ENCODE results near the gene RNF208. TPM values are rescaled to one million over a fixed set of nuclear protein-coding genes. Genes with fewer than 3 reads are reported as not detected.

The RNF208 gene
- total and polyA plus RNA-seq, 9 of the 15 experiments (the other 6 are each of a cell fraction or from before 2014, with no cell fraction given): 0.15 to 6.9 (median 0.50) TPM; not detected in 2

DNA sequence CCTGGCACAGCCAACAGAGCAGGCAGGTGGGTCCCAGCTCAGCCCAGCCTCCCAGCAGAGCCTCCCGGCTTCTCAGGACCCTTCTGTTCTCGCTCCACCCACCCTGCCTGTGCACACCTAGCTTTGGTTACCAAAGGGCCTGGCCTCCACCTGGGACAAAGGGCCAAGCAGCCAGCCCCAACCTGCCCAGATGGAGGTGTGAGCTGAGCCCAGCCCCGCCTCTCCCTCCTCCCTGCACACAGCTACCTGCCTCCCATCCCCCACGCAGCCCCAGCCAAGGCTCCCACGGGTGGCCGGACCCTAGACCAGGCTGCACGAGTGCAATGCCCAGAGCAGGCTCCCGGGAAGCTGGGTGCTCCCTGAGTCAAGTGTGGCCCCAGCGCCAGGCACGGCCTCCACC, 27.1 kb downstream of the RNF208 start:
- peak overlapping the region in 1 of 2 experiments; percentile 57; a peak in 1 of 4 replicates for H3K9ac ChIP-seq (ENCODE audit: insufficient read depth in 1 of 2, low read depth in 2 of 2, low read length in 2 of 2)
- 78% methylated on average over 6 of the region's 10 CpGs for WGBS (ENCODE audit: insufficient coverage, low coverage, missing lambda C conversion rate)
- H3K9me1 ChIP-seq (ENCODE audit: control insufficient read depth, insufficient read depth, low read length): no peaks in the 10 kb centered on the region
- TF ChIP-seq FOXJ2 (tag; IDR thresholded peaks at IDR 0.05) (no peak), ZNF263 (CRISPR knock-in tag; IDR thresholded peaks at IDR 0.05; ENCODE audit: borderline replicate concordance) (peak; percentile 33; the same call in 1 of the 2 replicates)
- H3K4me1 ChIP-seq (replicated peaks in 1 of 2; ENCODE audit: control insufficient read depth in 2 of 2, insufficient read depth in 2 of 2, low read length in 2 of 2): peaks cover 17 to 98% of the 10 kb centered on the region in 2 experiments
- no peaks in the 10 kb centered on the region for H3K9me3 ChIP-seq (replicated peaks; ENCODE audit: control insufficient read depth, insufficient read depth, low read depth, low read length)
- in situ Hi-C loops (cut with MboI) (no loop called here), intact Hi-C loops (cut with micrococcal nuclease) (no loop called here)
- FAIRE-seq (no peak), DNase-seq (ENCODE audit: extremely low read depth in 1 of 4, low spot score in 3 of 4) (no peak), ATAC-seq (no peak)
- H3K27me3 ChIP-seq (ENCODE audit: control insufficient read depth in 2 of 2, insufficient read depth in 2 of 2, low read length in 2 of 2): no peaks in the 10 kb centered on the region
- POLR2A ChIA-PET: interaction anchor here (0.6 to 1.6 kb wide), 6 partner anchors 10 to 128 kb away, joined by 3 to 9 read pairs (median 6); partner anchors contain the start of genes RNF208 and TUBB4B
- peaks cover 5% of the 10 kb centered on the region for H4K20me1 ChIP-seq (replicated peaks; ENCODE audit: control insufficient read depth, insufficient read depth, low read length)
- H3K4me2 ChIP-seq (ENCODE audit: insufficient read depth, low read length): no peak overlapping the region
- no peak overlapping the region for H3K4me3 ChIP-seq
- H3K79me2 ChIP-seq (ENCODE audit: control insufficient read depth, insufficient read depth, low read length): peaks cover 49% of the 10 kb centered on the region
- BruUV-seq (replicated peaks): no TSS peak
- CTCF ChIA-PET (ENCODE audit: low intra/inter-chr PET ratio): no interaction called here
- no peak overlapping the region for H2AFZ ChIP-seq (ENCODE audit: low read depth, low read length)
- H3K36me3 ChIP-seq (ENCODE audit: control insufficient read depth, insufficient read depth, low read length): peaks cover 35% of the 10 kb centered on the region; the same call in 1 of the 3 replicates
- H3K27ac ChIP-seq (ENCODE audit: extremely low read depth, low read depth, low read length): no peak overlapping the region

GRCh38 chr9:137194388-137194787, 27.7 kb downstream of the RNF208 start:
- Histone ChIP-seq H3K4me2 (ENCODE audit: insufficient read depth, low read length) (no peak overlapping the region), H3K9me3 (replicated peaks; ENCODE audit: control insufficient read depth, insufficient read depth, low read depth, low read length) (no peaks in the 10 kb centered on the region), H3K9me1 (ENCODE audit: control insufficient read depth, insufficient read depth, low read length) (no peaks in the 10 kb centered on the region), H3K36me3 (ENCODE audit: control insufficient read depth, insufficient read depth, low read length) (peaks cover 38% of the 10 kb centered on the region; the same call in 1 of the 3 replicates), H3K79me2 (ENCODE audit: control insufficient read depth, insufficient read depth, low read length) (peaks cover 49% of the 10 kb centered on the region), H3K27me3 (ENCODE audit: control insufficient read depth in 2 of 2, insufficient read depth in 2 of 2, low read length in 2 of 2) (no peaks in the 10 kb centered on the region), H3K4me3 (no peak overlapping the region), H3K27ac (ENCODE audit: extremely low read depth, low read depth, low read length) (no peak overlapping the region), H3K9ac (ENCODE audit: insufficient read depth in 1 of 2, low read depth in 2 of 2, low read length in 2 of 2) (peak overlapping the region in 1 of 2 experiments; percentile 81; a peak in 2 of 4 replicates), H3K4me1 (replicated peaks in 1 of 2; ENCODE audit: control insufficient read depth in 2 of 2, insufficient read depth in 2 of 2, low read length in 2 of 2) (peaks cover 18 to 98% of the 10 kb centered on the region in 2 experiments), H2AFZ (ENCODE audit: low read depth, low read length) (no peak overlapping the region), H4K20me1 (replicated peaks; ENCODE audit: control insufficient read depth, insufficient read depth, low read length) (peaks cover 5% of the 10 kb centered on the region)
- ChIA-PET POLR2A (interaction anchor here (0.6 to 1.6 kb wide), 5 partner anchors 10 to 128 kb away, joined by 3 to 9 read pairs (median 7); partner anchors contain the start of genes RNF208 and TUBB4B), CTCF (ENCODE audit: low intra/inter-chr PET ratio) (no interaction called here)
- TF ChIP-seq JUND (IDR thresholded peaks at IDR 0.05; ENCODE audit: borderline replicate concordance, low read depth, low read length) (no peak), JUND (tag; IDR thresholded peaks at IDR 0.05; ENCODE audit: borderline replicate concordance, low read depth, low read length) (no peak), PCBP1 (IDR thresholded peaks at IDR 0.05; ENCODE audit: low read depth, low read length, poor library complexity, severe bottlenecking) (peak; percentile 19)
- intact Hi-C loops (cut with micrococcal nuclease): no loop called here
- ATAC-seq: no peak
- no peak for DNase-seq (ENCODE audit: extremely low read depth in 1 of 4, low spot score in 3 of 4)
- 76% methylated on average over 11 of the region's 16 CpGs for WGBS (ENCODE audit: insufficient coverage, low coverage, missing lambda C conversion rate)
- no peak for FAIRE-seq
- in situ Hi-C loops (cut with MboI): no loop called here
- BruUV-seq (replicated peaks): no TSS peak

Measured in K562 (cell line).